ENCODE results near the gene TRPV6.

TRPV6 gene

GRCh38 chr7:142894112-142894984 is 8.8 kb upstream of the TRPV6 start:
- H3K27ac ChIP-seq, result no peak overlapping the region
- TF ChIP-seq CTCF (IDR thresholded peaks at IDR 0.05), result no peak

- no peak for TF ChIP-seq ZFX (IDR thresholded peaks at IDR 0.05; ENCODE audit: borderline replicate concordance)
- TF ChIP-seq CTCF (IDR thresholded peaks at IDR 0.05), result no peak
- no peak overlapping the region for H3K27ac ChIP-seq
Measured at GRCh38 chr7:142892951-142893350, 7.4 kb upstream of the TRPV6 start.

- H3K27ac ChIP-seq, result no peak overlapping the region
- no peak for TF ChIP-seq CTCF (IDR thresholded peaks at IDR 0.05)
- no peak for TF ChIP-seq ZFX (IDR thresholded peaks at IDR 0.05; ENCODE audit: borderline replicate concordance)
Measured at GRCh38 chr7:142891490-142892082, 6.0 kb upstream of the TRPV6 start.

- no peak overlapping the region for H3K27ac ChIP-seq
- TF ChIP-seq CTCF (IDR thresholded peaks at IDR 0.05), result no peak
- no peak for TF ChIP-seq ZFX (IDR thresholded peaks at IDR 0.05; ENCODE audit: borderline replicate concordance)
Measured at GRCh38 chr7:142890874-142891485, 5.4 kb upstream of the TRPV6 start.

GRCh38 chr7:142889816-142890215 is 4.3 kb upstream of the TRPV6 start:
- no peak for TF ChIP-seq CTCF (IDR thresholded peaks at IDR 0.05)
- TF ChIP-seq ZFX (IDR thresholded peaks at IDR 0.05; ENCODE audit: borderline replicate concordance), result no peak
- H3K27ac ChIP-seq, result no peak overlapping the region

GRCh38 chr7:142887282-142888015 is 1.9 kb upstream of the TRPV6 start:
- H3K27ac ChIP-seq, result no peak overlapping the region
- no peak for TF ChIP-seq CTCF (IDR thresholded peaks at IDR 0.05)
- TF ChIP-seq ZFX (IDR thresholded peaks at IDR 0.05; ENCODE audit: borderline replicate concordance), result no peak
